Loucy (cell line): ENCODE results near the gene AHRR.

ENCODE experiments used
- H2AFZ ChIP-seq: fragments of 200-600 bp; sonication (generic); 2 replicates; pipeline ENCODE4 v1.6.0; 2016; ENCODE audit warnings: antibody characterized with exemption, mild to moderate bottlenecking, low read length, moderate library complexity
- H3F3A ChIP-seq: fragments of 200-600 bp; 2 replicates; pipeline ENCODE4 v1.6.0; 2016; ENCODE audit warnings: antibody characterized with exemption, low read depth, mild to moderate bottlenecking
- H3K27me3 ChIP-seq: fragments of 200-600 bp; sonication (generic); 2 replicates; pipeline ENCODE4 v1.6.1; 2014; ENCODE audit warnings: low read length, mild to moderate bottlenecking; ENCODE audit not compliant: insufficient read depth, poor library complexity, severe bottlenecking
- H3K36me3 ChIP-seq: fragments of 200-600 bp; sonication (generic); 2 replicates; pipeline ENCODE4 v1.6.1; 2016; ENCODE audit warnings: low read length; ENCODE audit not compliant: insufficient read depth
- H3K4me1 ChIP-seq: fragments of 200-600 bp; sonication (generic); 2 replicates; pipeline ENCODE4 v1.5.1; 2014; ENCODE audit warnings: low read length, mild to moderate bottlenecking; ENCODE audit not compliant: insufficient read depth, poor library complexity, severe bottlenecking
- H3K4me2 ChIP-seq: fragments of 200-600 bp; sonication (generic); 2 replicates; pipeline ENCODE4 v1.6.0; 2014; ENCODE audit warnings: antibody characterized with exemption, low read length, low read depth, mild to moderate bottlenecking; ENCODE audit not compliant: poor library complexity, severe bottlenecking
- H3K4me3 ChIP-seq: fragments of 200-600 bp; sonication (generic); 2 replicates; pipeline ENCODE4 v1.5.1; 2014; ENCODE audit warnings: low read length, mild to moderate bottlenecking, mixed read lengths; ENCODE audit not compliant: poor library complexity, severe bottlenecking
- H3K79me2 ChIP-seq: fragments of 200-600 bp; sonication (generic); 2 replicates; pipeline ENCODE4 v1.6.1; 2014; ENCODE audit warnings: low read length; ENCODE audit not compliant: insufficient read depth
- H3K9ac ChIP-seq: fragments of 200-600 bp; sonication (generic); 2 replicates; pipeline ENCODE4 v1.6.0; 2014; ENCODE audit warnings: mild to moderate bottlenecking, low read depth, low read length, moderate library complexity; ENCODE audit not compliant: poor library complexity, severe bottlenecking
- H3K9me2 ChIP-seq: fragments of 200-600 bp; sonication (generic); replicated peaks from 2 replicates; pipeline ENCODE4 v1.6.1; 2016; ENCODE audit warnings: low read depth, low read length, mixed read lengths
- H3K9me3 ChIP-seq: fragments of 200-600 bp; sonication (generic); 2 replicates; pipeline ENCODE4 v1.6.1; 2014; ENCODE audit warnings: mild to moderate bottlenecking, antibody characterized with exemption, low read length, low read depth; ENCODE audit not compliant: insufficient read depth
- H4K20me1 ChIP-seq: fragments of 200-600 bp; sonication (generic); 2 replicates; pipeline ENCODE4 v1.6.0; 2014; ENCODE audit warnings: antibody characterized with exemption, low read length, mild to moderate bottlenecking; ENCODE audit not compliant: insufficient read depth, poor library complexity, severe bottlenecking
- CTCF ChIP-seq: fragments of 200-600 bp; sonication (generic); conservative IDR thresholded peaks from 2 replicates; pipeline ENCODE4 v1.5.1; 2014; ENCODE audit warnings: mild to moderate bottlenecking, antibody characterized with exemption, low read length
- EZH2phosphoT487 ChIP-seq: fragments of 200-600 bp; IDR thresholded peaks from 2 replicates; pipeline ENCODE4 v1.6.1; 2018; ENCODE audit warnings: antibody characterized with exemption, mild to moderate bottlenecking, moderate library complexity, borderline replicate concordance

AHRR gene

GRCh38 chr5:305050-305449 is 16.5 kb upstream of the AHRR start:
- Histone ChIP-seq H3K4me3 (no peak overlapping the region), H3K79me2 (peaks cover 66% of the 10 kb centered on the region; the same call in 1 of the 2 replicates), H3K9me2 (no peaks in the 10 kb centered on the region), H3K9me3 (no peaks in the 10 kb centered on the region), H3K27me3 (no peaks in the 10 kb centered on the region), H3F3A (no peaks in the 10 kb centered on the region), H3K9ac (no peak overlapping the region), H4K20me1 (peaks cover 7% of the 10 kb centered on the region), H3K4me1 (no peaks in the 10 kb centered on the region), H3K4me2 (no peak overlapping the region), H2AFZ (no peak overlapping the region), H3K36me3 (peaks cover 46% of the 10 kb centered on the region; the same call in 1 of the 2 replicates)
- no peak for TF ChIP-seq EZH2phosphoT487
- TF ChIP-seq CTCF, result no peak

- Histone ChIP-seq H4K20me1 (peaks cover 11% of the 10 kb centered on the region), H3K4me3 (no peak overlapping the region), H3K9me3 (no peaks in the 10 kb centered on the region), H3K27me3 (no peaks in the 10 kb centered on the region), H3F3A (no peaks in the 10 kb centered on the region), H3K4me1 (no peaks in the 10 kb centered on the region), H3K4me2 (no peak overlapping the region), H3K9me2 (no peaks in the 10 kb centered on the region), H3K36me3 (peaks cover 50% of the 10 kb centered on the region; the same call in 1 of the 2 replicates), H3K9ac (no peak overlapping the region), H2AFZ (no peak overlapping the region), H3K79me2 (peaks cover 69% of the 10 kb centered on the region; the same call in 1 of the 2 replicates)
- TF ChIP-seq CTCF (no peak), EZH2phosphoT487 (no peak)
These were observed 16.1 kb upstream of the AHRR start for GRCh38 chr5:305459-305858.

GRCh38 chr5:306011-306805 is 15.3 kb upstream of the AHRR start:
- H3K4me3 ChIP-seq, result no peak overlapping the region
- H3K4me2 ChIP-seq, result no peak overlapping the region
- H2AFZ ChIP-seq, result no peak overlapping the region
- no peaks in the 10 kb centered on the region for H3K9me2 ChIP-seq
- no peak for TF ChIP-seq EZH2phosphoT487
- TF ChIP-seq CTCF, result no peak
- H3K36me3 ChIP-seq, result peaks cover 58% of the 10 kb centered on the region; the same call in 1 of the 2 replicates
- no peak overlapping the region for H3K9ac ChIP-seq
- H3F3A ChIP-seq, result no peaks in the 10 kb centered on the region
- H3K27me3 ChIP-seq, result no peaks in the 10 kb centered on the region
- no peaks in the 10 kb centered on the region for H3K9me3 ChIP-seq
- H3K79me2 ChIP-seq, result peaks cover 63% of the 10 kb centered on the region; the same call in 1 of the 2 replicates
- no peaks in the 10 kb centered on the region for H3K4me1 ChIP-seq
- H4K20me1 ChIP-seq, result peaks cover 11% of the 10 kb centered on the region
